HG02981 (cell line): Measurements from ENCODE around the gene DUSP5.
A peak's percentile ranks its signal among the peaks of the same experiment; 100 is the strongest.

Source experiments
- ATAC-seq: cut with Tn5 transposase; IDR thresholded peaks from one replicate; pipeline ENCODE4 v1.9.1; 2021; ENCODE audit warnings: mild to moderate bottlenecking, moderate library complexity; ENCODE audit not compliant: unreplicated experiment

DUSP5 gene

GRCh38 chr10:110540031-110540430 is 42.3 kb downstream of the DUSP5 start:
- ATAC-seq: no peak

DNA sequence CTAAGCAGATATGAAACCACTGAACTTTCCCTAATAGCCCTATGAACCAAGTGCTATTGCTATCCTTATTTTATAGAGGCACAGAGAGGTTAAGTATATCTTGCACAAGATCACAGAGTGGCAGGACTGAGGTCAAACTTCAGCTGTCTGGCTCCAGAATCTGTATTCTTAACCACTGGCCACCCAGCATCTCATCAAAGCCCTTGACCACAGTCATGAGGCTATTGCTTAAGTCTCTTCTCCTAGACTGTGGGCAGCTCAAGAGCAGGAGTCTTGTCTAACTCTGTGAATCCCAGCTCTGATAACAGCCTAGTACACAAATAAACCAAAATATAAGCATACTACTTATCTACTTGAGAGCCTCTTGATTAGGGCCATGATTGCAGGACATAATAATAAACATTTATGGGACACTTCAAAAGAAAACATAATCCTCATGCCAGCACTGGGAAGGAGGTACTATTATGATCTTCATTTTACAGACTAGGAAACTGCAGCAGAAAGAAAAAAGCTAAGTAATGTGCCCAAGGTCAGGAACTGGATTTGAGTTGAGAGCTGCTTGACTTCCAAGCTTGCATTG is 47.3 kb downstream of the DUSP5 start:
- no peak for ATAC-seq

DNA sequence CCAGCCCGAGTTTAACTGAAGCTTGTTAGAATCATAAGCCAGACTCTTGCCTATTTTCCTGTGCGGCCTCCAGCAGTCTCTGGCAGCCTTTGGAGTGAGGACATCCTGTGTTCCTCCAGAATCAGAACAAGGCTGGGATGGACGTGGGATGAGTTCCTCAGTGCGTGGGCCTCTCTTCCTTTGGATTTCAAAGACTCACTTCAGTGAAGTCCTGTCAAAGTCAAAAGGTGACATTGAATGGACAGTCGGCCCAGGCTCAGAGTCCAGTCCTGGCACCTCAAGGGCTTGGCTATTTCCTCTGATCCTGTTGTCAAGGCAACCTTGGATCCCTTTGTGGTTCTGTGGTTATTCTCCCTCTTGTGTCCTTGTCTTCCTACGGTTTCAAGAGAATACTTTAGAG is 48.4 kb downstream of the DUSP5 start:
- no peak for ATAC-seq

DNA sequence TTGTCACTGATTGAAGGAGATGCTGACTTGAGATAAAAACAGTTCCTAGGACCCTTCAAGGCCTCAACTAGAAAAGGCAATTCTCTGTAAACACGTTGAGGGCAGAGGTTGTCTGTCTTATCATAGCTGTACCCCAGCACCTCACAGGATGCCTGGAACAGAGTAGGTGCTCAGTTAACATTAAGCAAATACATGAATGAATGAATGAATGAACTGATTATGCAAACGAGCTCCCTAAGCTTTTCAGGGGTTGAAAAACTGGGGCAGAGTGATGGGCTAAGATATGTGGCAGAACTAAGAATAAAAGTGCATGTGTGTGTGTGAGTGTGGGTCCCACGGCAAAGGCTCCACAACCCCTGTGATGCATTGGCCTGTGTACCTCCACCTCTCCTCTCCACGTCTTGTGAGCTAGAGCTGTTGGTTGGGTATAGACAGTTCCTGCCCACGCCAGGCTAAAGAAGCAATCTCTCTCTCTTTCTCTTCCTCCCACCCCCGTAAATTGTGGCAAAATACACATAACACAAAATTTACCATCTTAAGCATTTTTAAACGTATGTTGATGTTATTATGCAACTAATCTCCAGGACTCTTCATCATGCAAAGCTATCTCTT is 48.9 kb downstream of the DUSP5 start:
- no peak for ATAC-seq

DNA sequence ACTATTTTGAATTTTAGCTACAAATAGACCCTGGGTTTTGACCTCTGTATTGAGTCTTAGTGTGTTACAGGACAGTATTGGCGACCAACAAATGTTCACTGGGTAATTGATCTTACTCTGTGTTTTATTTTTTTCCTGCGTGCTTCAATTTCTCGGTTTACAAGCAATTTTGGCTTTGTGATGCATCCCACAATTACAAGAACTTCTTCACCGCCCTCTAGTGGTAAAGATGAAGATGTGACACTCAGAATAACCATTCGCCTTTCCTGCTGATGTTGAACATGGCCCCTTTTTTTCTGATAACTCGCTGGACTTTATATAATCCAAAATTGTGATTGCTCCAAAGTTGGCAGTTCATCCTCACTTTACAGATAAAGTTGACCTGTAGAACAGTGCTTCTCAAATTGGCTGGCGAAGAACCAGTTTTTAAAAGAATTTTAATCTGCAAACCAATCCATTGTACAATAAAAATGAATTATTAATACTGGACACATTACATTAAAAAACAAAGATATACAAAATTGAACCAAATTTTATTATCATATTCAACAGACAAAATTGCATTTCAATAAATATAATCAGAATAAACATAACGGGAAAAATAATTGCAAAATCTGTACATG is 49.5 kb downstream of the DUSP5 start:
- ATAC-seq: no peak

- no peak for ATAC-seq
Observed at GRCh38 chr10:110548002-110548401, 50.3 kb downstream of the DUSP5 start.

- no peak for ATAC-seq
Observed at GRCh38 chr10:110549211-110549610, 51.5 kb downstream of the DUSP5 start.

GRCh38 chr10:110553905-110554304 is 56.2 kb downstream of the DUSP5 start:
- no peak for ATAC-seq

GRCh38 chr10:110556296-110556695 is 58.6 kb downstream of the DUSP5 start:
- ATAC-seq: no peak

GRCh38 chr10:110556969-110557601 is 59.4 kb downstream of the DUSP5 start:
- ATAC-seq: peak; percentile 82

GRCh38 chr10:110558041-110558440 is 60.3 kb downstream of the DUSP5 start:
- ATAC-seq: no peak

- no peak for ATAC-seq
Observed at GRCh38 chr10:110560012-110560411, 62.3 kb downstream of the DUSP5 start.
